ENCODE results near the gene RAD51B. TPM values are rescaled to one million over a fixed set of nuclear protein-coding genes. Genes with fewer than 3 reads are reported as not detected.

The RAD51B gene
- total RNA-seq, 2 donors from 2014 or later: 9.3 to 12.1 TPM

DNA sequence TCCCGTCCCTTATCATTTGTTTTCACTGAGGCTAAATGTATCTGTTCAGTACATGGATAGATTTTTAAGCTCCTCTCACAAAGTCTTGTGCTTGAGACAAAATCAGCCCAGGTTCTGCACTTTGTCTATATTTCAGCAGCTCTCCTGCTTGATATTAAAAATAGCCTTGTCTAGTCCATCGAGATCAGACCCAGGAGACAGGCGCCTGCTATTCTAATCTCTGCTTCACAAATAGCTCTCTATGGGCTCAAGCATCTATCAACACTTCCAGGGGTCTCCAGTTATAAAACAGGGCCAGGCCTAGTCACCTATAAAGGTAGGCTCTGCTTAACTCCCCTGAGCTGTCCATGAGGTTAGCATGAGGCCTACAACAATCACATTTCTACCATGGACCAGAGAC lies 910.8 kb downstream of the RAD51B start:
- ATAC-seq (ENCODE audit: insufficient number of reproducible peaks, low FRiP score, low read depth): no peak
- no peak for DNase-seq (ENCODE audit: low spot score)
- Histone ChIP-seq H3K9me3 (no peaks in the 10 kb centered on the region), H3K36me3 (no peaks in the 10 kb centered on the region), H3K27me3 (replicated peaks; ENCODE audit: insufficient read depth) (no peaks in the 10 kb centered on the region), H3K27ac (no peak overlapping the region), H3K4me1 (ENCODE audit: control insufficient read depth in 1 of 2, low read depth in 2 of 2) (peaks cover under 1 to 2% of the 10 kb centered on the region in 2 donors), H3K4me3 (no peak overlapping the region)
- TF ChIP-seq, protein P1, sequence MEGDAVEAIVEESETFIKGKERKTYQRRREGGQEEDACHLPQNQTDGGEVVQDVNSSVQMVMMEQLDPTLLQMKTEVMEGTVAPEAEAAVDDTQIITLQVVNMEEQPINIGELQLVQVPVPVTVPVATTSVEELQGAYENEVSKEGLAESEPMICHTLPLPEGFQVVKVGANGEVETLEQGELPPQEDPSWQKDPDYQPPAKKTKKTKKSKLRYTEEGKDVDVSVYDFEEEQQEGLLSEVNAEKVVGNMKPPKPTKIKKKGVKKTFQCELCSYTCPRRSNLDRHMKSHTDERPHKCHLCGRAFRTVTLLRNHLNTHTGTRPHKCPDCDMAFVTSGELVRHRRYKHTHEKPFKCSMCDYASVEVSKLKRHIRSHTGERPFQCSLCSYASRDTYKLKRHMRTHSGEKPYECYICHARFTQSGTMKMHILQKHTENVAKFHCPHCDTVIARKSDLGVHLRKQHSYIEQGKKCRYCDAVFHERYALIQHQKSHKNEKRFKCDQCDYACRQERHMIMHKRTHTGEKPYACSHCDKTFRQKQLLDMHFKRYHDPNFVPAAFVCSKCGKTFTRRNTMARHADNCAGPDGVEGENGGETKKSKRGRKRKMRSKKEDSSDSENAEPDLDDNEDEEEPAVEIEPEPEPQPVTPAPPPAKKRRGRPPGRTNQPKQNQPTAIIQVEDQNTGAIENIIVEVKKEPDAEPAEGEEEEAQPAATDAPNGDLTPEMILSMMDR (IDR thresholded peaks at IDR 0.05): no peak

DNA sequence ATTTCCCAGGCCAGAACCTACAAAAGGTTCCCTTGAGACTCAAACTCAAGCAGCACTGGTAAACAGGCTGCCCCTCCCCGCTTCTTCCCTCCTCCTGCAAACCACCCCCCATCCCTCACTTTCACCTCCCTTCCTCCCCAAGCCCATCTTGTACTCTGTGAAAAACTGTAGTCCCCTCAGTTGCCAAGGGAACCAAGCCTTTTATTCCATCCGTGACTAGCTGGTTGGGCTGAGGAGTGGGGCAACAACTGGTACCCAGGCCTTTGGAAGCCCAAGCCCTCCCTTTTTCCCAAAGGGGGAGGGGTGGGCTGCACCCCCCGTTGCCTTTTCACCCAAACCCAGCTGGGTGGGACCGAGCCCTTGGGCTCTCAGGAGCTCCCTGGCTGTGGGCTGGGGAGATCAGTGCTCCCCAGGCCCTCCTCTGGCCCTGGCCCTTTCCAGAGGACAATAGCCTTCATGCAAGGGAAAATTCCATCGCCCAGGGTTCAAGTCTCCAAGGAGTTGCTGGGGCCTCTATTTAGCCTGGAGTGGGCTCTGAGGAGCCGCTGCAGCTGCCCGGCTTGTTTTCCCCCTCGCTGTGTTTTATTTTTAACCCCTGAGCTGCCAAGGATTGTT lies 911.3 kb downstream of the RAD51B start:
- TF ChIP-seq, protein P1 (IDR thresholded peaks at IDR 0.05): no peak
- no peak for ATAC-seq (ENCODE audit: insufficient number of reproducible peaks, low FRiP score, low read depth)
- DNase-seq (ENCODE audit: low spot score): no peak
- H3K27me3 ChIP-seq (replicated peaks; ENCODE audit: insufficient read depth): no peaks in the 10 kb centered on the region
- no peaks in the 10 kb centered on the region for H3K9me3 ChIP-seq
- H3K4me1 ChIP-seq (ENCODE audit: control insufficient read depth in 1 of 2, low read depth in 2 of 2): peaks cover 5 to 8% of the 10 kb centered on the region in 2 donors
- no peak overlapping the region for H3K4me3 ChIP-seq
- no peaks in the 10 kb centered on the region for H3K36me3 ChIP-seq
- H3K27ac ChIP-seq: no peak overlapping the region

DNA sequence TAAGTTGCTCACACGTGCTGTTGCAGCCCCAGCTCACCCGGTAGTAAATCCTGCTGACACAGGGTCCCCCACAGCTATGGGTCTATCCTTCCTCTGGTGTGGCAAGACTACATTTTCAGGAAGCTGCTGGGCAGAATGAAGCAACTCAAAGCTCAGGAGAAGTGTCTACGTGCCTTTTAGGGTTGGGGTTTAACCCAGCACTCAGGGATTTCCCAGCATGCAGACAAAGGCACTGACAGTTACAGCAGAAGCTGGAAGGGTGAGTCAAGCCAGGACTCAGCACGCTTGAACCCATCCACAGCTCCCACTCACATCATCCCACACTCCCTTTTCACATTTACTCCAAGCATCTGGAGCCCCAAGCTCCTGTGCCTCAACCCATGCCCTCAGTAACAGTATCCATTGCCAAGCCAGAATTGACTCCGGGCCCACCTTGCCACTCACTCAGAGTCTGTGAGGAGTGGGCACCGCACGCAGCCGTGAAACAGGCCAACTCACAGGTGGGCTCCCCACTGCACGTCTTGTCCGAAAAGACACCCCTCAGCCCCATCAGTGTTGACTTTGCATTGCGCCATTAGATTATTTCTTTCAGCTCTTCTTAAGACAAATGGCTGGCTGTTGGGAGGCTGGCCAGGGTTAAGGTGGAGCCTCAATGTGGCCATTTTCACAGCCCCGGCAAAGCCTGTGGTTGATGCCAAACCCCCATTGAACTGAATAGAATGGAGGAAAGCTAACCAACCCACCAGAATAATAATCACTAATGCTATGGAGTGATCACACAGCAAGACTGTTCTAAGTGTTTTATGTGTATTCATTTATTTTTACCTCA lies 913.7 kb downstream of the RAD51B start:
- Histone ChIP-seq H3K4me3 (no peak overlapping the region), H3K27me3 (replicated peaks; ENCODE audit: insufficient read depth) (no peaks in the 10 kb centered on the region), H3K36me3 (no peaks in the 10 kb centered on the region), H3K27ac (no peak overlapping the region), H3K9me3 (no peaks in the 10 kb centered on the region), H3K4me1 (ENCODE audit: control insufficient read depth in 1 of 2, low read depth in 2 of 2) (peaks cover 11 to 17% of the 10 kb centered on the region in 2 donors)
- TF ChIP-seq, protein P1 (IDR thresholded peaks at IDR 0.05): no peak
- ATAC-seq (ENCODE audit: insufficient number of reproducible peaks, low FRiP score, low read depth): no peak
- no peak for DNase-seq (ENCODE audit: low spot score)

DNA sequence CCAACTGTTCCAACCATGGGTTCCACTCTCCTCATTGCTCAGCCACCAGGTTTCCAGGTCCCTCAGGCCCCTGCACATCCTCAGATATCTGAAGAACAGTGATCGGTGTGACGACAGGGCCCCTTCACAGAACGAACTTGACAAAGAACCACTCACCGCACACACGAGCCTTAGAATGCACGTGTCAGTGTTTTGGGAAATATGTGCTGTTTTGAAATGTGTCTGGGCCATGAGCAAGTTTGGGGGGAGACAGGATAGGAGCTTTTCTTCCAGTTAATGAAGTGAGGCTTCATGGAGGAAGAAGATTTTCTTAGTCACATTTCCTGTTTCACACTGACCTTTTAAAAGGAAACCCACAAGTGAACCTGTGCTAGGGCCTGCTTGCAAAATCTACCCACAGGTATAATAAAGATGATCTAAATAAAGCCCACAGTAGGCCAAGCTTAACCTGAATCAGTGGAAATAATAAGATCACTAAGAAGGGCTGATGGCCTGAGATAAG lies 914.7 kb downstream of the RAD51B start:
- H3K4me1 ChIP-seq (ENCODE audit: control insufficient read depth in 1 of 2, low read depth in 2 of 2): peaks cover 11 to 17% of the 10 kb centered on the region in 2 donors
- no peaks in the 10 kb centered on the region for H3K36me3 ChIP-seq
- H3K4me3 ChIP-seq: no peak overlapping the region
- TF ChIP-seq, protein P1 (IDR thresholded peaks at IDR 0.05): no peak
- DNase-seq (ENCODE audit: low spot score) (no peak), ATAC-seq (ENCODE audit: insufficient number of reproducible peaks, low FRiP score, low read depth) (no peak)
- no peaks in the 10 kb centered on the region for H3K9me3 ChIP-seq
- no peak overlapping the region for H3K27ac ChIP-seq
- H3K27me3 ChIP-seq (replicated peaks; ENCODE audit: insufficient read depth): no peaks in the 10 kb centered on the region

DNA sequence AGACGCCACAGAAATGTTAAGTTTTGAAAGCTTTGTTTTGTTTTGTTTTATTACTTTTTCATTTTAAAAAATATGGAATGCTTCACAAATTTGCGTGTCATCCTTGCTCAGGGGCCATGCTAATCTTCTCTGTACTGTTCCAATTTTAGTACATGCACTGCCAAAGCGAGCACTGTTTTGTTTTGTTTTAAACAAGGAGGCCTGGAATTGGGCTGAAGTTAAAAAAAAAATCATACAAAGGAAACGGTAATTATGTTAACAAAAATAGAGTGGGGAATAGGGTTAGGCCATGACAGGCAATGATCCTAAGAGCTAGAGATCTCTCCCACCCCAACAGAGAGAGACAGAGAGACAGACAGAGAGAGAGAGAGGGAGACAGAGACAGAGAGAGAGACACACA lies 916.3 kb downstream of the RAD51B start:
- DNase-seq (ENCODE audit: low spot score): no peak
- peak overlapping the region; percentile 6 to 71 for H3K27ac ChIP-seq
- ATAC-seq (ENCODE audit: insufficient number of reproducible peaks, low FRiP score, low read depth): no peak

More for the DNA sequence above, 916.3 kb downstream of the RAD51B start:
- Histone ChIP-seq H3K4me1 (ENCODE audit: control insufficient read depth in 1 of 2, low read depth in 2 of 2) (peaks cover 11 to 17% of the 10 kb centered on the region in 2 donors), H3K27me3 (replicated peaks; ENCODE audit: insufficient read depth) (no peaks in the 10 kb centered on the region), H3K36me3 (no peaks in the 10 kb centered on the region), H3K4me3 (no peak overlapping the region), H3K9me3 (no peaks in the 10 kb centered on the region)
- TF ChIP-seq, protein P1 (IDR thresholded peaks at IDR 0.05): no peak

All from thoracic aorta (tissue), 2 donors.